ENCODE measurements around the gene TMEM134.
"Not testable (repeated sequence)": the region's sequence is repeated elsewhere in the genome, so short reads cannot be mapped to it uniquely, and the experiment has no call there.

The TMEM134 gene

GRCh38 chr11:67437082-67437808 is 31.8 kb downstream of the TMEM134 start, which contains the start of gene PTPRCAP:
TSS of gene PTPRCAP (minus strand) at chr11:67437682. CDS start at chr11:67437619, 63 bp downstream.
- no peak for DNase-seq

- no peak for DNase-seq
Measured at GRCh38 chr11:67436459-67437081, 32.5 kb downstream of the TMEM134 start.

- no peak for DNase-seq
Measured at GRCh38 chr11:67435727-67436458, 33.2 kb downstream of the TMEM134 start.

GRCh38 chr11:67435031-67435726 is 33.9 kb downstream of the TMEM134 start:
- no peak for DNase-seq

GRCh38 chr11:67434395-67434881 is 34.6 kb downstream of the TMEM134 start:
- no peak for DNase-seq

GRCh38 chr11:67433536-67434394 is 35.3 kb downstream of the TMEM134 start:
- no peak for DNase-seq

- no peak for DNase-seq
Measured at GRCh38 chr11:67432655-67433349, 36.2 kb downstream of the TMEM134 start.

- no peak for DNase-seq
Measured at GRCh38 chr11:67431346-67432249, 37.5 kb downstream of the TMEM134 start.

GRCh38 chr11:67429722-67430121 is 39.3 kb downstream of the TMEM134 start:
- no peak for DNase-seq

- no peak for DNase-seq
Measured at GRCh38 chr11:67429038-67429668, 39.9 kb downstream of the TMEM134 start.

- peak; percentile 91 for DNase-seq
Measured at GRCh38 chr11:67428052-67429001, 40.7 kb downstream of the TMEM134 start, which contains the start of gene RPS6KB2. TSS of gene RPS6KB2 (plus strand) at chr11:67428494. CDS start at chr11:67428546, 52 bp downstream.

- not testable (repeated sequence) for DNase-seq
Measured at GRCh38 chr11:67427364-67427859, 41.6 kb downstream of the TMEM134 start.

GRCh38 chr11:67423891-67424613 is 45.0 kb downstream of the TMEM134 start:
- DNase-seq: no peak

GRCh38 chr11:67423466-67423865 is 45.6 kb downstream of the TMEM134 start:
- no peak for DNase-seq

- DNase-seq: no peak
Measured at GRCh38 chr11:67422891-67423290, 46.2 kb downstream of the TMEM134 start.

GRCh38 chr11:67421430-67422031 is 47.5 kb downstream of the TMEM134 start:
- no peak for DNase-seq
